Stimulated activated naive CD8-positive, alpha-beta T cell treated with anti-CD3 and anti-CD28 coated beads, Interleukin-15, Interleukin-2, amounts not matched to agents 100 U/mL and 50 U/mL, for 24 hours (primary cell): ENCODE results near the gene PIK3CB.
A peak's percentile ranks its signal among the peaks of the same experiment; 100 is the strongest.
"Not testable (repeated sequence)": the region's sequence is repeated elsewhere in the genome, so short reads cannot be mapped to it uniquely, and the experiment has no call there.

ENCODE experiments used
- ATAC-seq: fragments of 150-1000 bp; cut with Tn5 transposase; one replicate; pipeline ENCODE4 v1.10.0; 2021
- DNase-seq: peaks from one replicate; pipeline ENCODE4 v3.0.0; 2021

PIK3CB gene

DNA sequence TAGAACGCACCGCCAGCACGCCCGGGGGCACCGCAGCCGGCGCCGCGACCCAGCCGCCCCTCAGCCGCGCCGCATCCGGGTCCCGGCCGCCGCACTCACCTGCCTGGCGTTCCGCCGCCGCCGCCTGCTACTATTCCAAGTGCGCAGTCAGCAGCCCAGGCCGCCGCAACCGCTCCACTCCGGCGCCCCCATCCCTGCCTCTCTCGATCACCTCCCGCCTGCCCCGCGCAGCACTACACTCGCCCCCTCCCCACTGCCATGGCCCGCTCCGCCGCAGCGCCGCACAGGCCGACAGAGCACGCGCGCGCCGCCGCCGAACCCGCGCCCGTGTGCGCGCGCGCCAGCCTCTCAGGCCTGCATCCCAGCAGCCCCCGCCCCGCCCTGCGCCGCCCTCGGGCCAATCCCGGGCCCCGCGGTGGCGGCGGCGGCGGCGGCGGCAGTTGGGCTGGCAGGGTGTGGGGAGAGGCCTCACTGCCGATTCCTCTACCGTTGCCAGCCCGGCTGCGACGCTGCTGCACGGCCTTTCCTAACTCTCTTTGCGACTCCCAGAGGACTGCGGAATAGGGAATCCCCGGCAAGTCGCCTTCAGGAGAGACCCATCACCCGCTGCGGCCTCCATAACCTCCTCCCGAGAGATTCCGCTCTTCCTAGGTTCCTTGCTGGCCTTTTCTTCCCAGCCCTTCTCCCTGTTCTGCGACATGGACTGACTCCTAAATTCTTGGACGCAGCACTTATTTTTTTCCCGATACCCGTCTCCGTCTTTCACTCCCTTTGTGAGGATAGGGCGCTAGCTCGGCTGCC is at the start of gene PIK3CB:
Gene PIK3CB, minus strand, starts transcription at position 333 of the 801 bp plus-strand sequence. CDS start 75,585 bp downstream, outside the sequence.
- DNase-seq (peak; percentile 92), ATAC-seq (peak; percentile 97)

DNA sequence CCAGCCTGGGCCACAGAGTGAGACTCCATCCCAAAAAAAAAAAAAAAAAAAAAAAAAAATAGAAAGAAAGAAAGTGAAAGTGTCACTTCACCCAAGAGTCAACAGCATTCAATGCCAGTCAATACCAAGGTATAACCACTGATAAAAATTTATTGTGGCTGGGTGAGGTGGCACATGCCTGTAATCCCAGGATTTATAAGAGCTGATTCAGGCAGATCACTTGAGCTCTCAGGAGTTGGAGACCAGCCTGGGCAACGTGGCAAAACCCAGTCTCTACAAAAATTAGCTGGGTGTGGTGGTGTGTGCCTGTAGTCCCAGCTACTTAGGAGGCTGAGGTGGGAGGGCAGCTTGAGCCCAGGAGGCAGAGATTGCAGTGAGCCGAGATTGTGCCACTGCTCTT is 46.5 kb upstream of the PIK3CB start:
- ATAC-seq (no peak), DNase-seq (no peak)

DNA sequence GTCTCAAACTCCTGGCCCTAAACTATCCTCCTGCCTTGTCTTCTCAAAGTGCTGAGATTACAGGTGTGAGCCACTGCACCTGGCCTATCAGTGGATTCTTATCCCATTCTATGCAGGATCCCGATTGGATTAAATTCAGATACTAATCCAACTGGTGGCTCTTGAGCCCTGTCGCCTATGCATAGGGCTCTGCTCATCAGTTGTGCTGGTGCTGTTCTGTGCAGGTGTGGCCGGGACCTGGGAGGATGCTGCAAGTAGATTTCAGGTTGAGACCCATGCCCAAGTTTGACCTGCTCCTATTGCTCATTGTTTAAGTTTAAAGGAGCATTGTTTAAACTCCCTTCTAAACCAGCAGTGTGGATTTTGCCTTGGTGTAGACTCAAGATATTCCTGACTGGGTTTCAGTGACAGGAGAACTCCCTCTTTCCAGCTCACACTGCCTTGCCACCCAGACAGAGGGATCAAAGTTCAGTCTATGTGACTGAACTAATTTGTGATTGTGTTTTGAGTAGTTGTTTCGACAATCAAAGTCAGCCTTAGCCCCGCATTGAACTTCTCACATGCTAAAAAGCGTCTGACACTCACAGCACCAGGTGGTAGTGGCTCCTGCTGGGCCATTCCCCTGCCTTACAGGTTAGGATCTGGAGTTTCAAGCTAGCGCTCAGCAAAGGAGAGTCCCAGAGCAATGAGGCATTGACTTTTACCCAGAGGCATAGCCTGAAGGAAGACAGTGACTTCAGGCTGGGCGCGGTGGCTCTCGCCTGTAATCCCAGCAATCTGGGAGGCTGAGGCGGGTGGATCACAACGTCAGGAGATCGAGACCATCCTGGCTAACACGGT is 45.0 kb upstream of the PIK3CB start:
- ATAC-seq (no peak), DNase-seq (no peak)

DNA sequence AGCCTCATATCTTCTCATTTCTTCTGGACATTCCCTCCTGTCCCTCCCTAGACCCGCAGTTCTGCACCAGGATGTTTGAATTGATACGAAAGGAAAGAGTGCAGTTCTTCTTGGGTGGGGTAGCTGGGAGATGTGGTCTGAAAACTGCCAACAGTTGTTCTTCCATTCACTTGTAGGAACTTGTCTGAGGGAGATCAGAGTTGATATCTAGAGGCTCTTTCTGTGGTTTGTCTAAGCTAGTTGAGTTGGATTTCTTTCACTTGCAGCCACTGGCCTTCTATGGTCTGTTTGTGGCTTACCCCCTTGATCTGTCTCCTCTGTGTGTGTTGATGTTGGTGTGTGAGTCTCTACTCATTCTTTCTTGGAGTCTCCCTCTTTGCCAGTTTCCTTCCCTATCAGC is 42.5 kb upstream of the PIK3CB start:
- DNase-seq (no peak), ATAC-seq (no peak)

DNA sequence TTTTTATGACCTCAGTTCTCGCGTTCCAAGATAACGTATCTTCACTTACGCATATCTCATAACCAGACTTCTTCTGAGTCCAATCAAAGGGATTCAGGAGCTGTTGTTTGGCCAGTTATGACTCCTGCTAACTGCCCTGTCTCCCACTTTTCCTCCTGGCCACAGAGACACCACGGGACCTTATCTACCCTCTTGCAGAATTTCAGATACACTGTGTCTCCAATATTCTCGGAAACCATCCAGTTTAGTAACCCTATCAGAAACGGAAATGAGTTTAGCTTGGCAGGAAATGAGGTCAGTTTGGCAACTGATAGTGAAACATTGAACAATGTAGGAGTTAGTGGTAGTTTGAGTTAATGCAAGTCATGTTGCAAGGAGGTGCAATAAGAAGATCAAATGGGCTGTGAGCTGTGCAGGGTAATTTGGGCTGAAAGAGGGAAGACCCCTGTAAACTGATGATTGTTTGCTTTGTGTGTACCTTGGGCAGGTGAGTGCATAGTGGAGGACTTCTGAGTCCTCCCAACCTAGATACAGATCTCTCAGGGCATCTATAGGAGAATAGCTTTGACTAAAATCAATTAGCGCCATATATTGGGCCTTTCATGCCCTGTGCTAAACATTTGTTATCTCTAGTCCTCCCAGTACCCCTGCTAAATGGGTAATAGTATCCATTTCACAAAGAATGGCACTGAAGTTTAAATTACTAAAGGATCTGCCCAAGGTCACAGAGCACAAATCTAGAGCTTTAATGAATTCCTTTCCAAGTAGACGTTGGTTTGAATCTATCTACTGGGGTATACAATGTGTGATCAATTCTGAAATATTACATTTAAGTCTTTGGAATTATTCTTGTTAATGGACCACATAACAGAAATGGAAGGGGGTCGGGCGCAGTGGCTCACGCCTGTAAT is 41.3 kb upstream of the PIK3CB start:
- peak; percentile 28 for ATAC-seq
- DNase-seq, result no peak

DNA sequence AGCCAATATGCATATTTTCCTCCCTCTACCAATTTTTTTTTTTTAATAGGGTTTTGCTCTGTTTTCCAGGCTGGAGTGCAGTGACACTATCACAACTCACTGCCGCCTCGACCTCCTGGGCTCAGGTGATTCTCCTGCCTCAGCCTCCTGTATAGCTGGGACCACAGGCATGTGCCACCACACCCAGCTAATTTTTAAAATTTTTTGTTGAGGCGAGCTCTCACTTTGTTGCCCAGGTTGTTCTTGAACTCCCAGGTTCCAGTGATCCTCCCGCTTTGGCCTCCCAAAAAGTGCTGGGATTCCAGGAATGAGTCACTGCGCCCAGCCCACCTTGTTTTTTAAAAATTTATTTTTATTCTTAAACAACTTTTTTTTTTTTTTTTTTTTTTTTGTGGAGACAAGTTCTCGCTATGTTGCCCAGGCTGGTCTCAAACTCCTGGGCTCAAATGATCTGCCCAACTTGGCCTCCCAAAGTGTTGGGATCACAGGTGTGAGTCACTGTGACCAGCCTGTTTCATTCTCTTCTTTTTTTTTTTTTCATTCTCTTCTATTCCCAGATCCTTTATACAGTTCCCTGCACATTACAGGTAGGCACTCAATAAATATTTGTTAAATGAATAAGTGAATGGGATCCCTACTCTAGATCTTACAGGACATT is 40.5 kb upstream of the PIK3CB start:
- DNase-seq (no peak), ATAC-seq (no peak)

DNA sequence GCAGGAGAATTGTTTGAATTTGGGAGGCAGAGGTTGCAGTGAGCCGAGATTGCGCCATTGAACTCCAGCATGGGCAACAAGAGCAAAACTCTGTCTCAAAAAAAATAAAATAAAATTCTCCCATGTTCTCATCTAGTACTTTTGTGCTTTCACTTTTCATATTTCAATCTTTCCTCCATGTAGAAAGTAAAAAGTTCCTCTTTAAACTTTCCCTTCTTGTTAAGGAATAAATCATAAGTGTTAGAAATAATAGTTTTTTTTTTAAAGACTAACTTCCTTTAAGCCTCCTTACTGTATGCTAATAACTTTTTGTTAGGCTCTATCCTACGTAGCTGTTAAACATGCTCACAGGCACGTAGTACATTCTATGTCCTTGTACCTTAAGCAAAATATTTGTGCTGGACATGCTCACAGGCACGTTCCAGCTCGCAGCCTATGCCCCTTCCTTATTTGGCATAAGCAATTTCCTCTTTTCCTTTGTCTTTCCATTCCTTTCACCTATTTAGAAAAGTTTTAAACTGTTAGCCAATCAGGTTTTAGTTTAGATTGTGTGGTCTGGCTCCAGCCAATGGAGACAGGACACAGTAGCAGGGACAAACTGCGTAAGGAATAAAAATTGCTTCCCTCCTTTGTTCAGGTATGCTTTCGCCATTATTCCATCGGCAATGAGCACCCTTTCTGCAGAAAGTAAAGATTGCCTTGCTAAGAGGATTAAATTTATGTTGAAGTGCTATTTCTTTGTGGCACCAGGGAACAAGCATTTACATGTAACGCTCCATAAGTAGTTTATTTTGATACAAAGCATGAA is 38.9 kb upstream of the PIK3CB start:
- no peak for DNase-seq
- ATAC-seq, result no peak

DNA sequence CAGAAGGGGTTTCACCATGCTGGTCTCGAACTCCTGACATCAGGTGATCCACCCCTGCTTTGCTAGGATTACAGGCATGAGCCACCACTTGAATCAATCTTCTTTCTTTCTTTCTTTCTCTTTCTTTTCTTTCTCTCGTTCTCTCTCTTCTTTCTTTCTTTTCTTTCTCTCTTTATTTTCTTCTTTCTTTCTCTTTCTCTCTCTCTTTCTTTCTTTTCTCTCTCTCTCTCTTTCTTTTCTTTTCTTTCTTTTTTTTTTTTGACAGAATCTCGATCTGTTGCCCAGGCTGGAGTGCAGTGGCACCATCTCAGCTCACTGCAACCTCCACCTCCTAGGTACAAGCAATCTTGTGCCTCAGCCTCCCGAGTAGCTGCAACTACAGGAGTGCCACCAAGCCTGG is 37.9 kb upstream of the PIK3CB start:
- ATAC-seq (no peak), DNase-seq (no peak)

DNA sequence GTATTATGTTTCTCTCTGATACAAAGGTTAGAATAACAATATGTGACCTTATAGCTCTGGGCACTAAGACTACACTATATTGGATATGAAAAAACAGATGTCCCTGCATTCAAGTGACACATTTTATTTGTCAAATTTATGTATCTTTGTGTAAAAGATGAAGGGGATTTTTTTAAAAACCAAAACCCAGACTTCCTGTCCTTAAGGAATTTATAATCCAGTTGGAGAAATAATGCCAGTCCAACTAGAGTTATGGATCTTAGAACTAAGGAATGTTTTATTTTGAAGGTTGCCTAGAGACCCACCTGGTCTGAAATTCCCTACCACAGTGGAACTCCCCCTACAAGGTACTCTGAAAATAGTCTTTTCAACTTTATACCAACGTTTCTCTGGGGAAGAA is 33.3 kb upstream of the PIK3CB start:
- no peak for ATAC-seq
- no peak for DNase-seq

DNA sequence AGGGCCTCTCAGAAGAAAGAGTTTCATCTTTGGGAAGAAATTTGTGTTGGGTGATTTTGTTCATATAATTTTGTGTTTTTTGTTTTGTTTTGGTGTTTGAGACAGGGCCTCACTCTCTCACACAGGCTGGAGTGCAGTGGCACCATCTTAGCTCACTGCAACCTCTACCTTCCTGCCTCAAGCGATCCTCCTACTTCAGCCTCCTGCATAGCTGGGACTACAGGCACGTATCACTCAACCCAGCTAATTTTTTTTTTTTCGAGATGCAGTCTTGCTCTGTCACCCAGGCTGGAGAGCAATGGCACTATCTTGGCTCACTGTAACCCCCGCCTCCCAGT is 29.0 kb upstream of the PIK3CB start:
- no peak for ATAC-seq
- no peak for DNase-seq

DNA sequence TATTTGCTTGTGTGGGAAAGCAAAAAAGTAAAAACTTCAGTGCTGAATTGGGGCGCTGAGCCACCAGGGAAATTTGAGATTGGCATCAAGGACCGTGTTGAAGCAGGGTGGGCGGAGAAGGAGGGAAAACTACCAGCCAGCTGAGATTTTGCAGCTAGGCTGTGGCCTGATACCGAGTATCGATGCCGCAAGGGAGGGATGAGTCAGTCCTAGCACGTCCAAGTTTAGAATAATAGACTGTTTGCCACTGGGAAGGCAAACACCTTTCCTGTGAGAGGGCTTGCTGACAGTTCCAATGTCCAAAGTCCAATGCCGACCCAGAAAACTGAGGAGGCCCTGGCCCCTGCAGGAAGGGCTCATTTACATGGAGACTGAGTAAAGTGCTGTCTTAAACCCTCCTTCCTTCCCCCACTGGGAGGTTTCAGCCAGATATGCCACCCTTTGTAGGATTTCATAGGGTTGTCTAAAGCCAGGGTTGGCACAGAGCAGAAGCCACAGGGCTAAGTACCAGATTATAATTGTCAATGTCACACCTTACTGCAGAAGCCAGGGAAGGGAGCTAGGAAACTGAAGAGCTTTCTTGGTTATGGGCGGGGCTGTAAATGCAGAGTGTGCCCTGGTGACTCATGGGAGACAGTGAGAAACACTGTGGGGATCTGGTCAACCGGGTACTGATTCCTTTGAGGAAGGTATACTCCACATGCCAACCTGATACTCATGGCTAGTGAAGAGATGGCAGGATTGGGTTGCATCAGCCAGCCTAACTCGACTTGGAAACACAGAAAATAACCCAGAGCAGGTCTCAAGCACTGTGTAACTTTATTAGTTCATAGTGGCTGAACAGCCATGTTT is 28.4 kb upstream of the PIK3CB start:
- no peak for DNase-seq
- peak; percentile 36 for ATAC-seq

DNA sequence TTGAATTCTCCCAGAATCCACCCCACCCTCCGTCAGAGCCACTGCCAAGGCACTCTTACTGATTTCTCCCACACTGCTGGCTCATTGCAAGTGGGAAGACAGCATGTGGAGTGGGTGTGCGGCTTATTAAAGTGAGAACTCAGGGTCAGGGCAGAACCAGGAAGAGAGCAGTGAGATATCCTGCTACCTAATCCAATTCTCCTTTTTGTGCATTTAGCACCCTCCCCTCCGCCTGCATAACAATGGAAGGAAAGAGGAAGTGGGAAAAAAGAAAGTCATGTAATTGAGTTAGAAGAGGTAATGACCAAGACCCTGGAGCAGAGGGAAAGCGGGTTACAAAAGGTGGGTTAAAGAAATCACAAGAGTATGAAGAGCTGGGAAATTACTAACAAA is 27.8 kb upstream of the PIK3CB start:
- no peak for ATAC-seq
- DNase-seq, result no peak

DNA sequence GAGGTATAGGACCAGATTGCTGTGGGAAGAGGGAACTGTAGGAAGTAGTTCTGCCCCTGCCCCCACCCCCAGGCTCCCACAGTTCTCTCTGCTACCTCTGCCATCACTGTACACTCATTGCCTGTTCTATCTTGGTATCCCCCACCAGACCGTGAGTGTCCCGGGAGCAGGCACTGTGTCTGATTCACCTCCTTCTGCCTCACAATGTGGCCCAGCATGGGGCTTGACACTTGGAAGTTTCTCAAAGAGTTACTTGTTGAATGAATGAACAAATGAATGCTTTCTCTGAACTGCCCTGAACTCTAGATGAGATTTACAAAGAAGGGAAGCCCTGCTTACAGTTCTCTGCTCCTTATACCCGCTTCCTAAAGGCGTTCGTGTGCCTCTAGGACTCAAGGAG is 27.1 kb upstream of the PIK3CB start:
- no peak for ATAC-seq
- no peak for DNase-seq

DNA sequence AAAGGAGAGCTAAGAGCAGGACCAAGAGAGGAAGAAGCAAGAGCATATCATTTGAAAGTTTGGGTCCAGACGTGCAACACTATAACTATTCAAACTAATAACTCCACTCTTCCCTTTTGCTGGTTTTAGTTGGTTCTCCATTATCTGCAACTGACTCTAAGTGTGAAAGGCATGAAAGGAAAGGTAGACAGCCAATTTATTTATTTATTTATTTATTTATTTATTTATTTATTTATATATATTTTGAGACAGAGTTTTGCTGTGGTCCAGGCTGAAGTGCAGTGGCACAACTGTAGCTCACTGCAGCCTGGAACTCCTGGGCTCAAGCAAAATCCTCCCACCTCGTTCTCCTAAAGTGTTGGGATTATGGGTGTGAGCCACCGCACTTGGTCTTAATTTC is 22.1 kb upstream of the PIK3CB start:
- DNase-seq (no peak), ATAC-seq (no peak)

DNA sequence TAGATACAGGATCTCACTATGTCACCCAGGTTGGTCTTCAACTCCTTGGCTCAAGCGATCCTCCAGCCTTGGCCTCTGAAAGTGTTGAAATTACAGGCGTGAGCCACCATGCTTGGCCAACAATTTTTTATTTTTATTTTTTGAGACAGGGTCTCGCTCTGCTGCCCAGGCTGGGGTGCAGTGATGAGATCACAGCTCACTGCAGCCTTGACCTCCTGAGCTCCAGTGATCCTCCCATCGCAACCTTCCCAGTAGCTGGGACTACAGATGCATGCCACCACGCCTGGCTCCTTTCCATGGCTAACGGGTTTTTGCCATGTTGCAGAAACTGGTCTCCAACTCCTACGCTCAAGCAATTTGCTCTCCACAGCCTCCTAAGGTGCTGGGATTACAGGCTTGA is 20.2 kb upstream of the PIK3CB start:
- DNase-seq (no peak), ATAC-seq (no peak)

DNA sequence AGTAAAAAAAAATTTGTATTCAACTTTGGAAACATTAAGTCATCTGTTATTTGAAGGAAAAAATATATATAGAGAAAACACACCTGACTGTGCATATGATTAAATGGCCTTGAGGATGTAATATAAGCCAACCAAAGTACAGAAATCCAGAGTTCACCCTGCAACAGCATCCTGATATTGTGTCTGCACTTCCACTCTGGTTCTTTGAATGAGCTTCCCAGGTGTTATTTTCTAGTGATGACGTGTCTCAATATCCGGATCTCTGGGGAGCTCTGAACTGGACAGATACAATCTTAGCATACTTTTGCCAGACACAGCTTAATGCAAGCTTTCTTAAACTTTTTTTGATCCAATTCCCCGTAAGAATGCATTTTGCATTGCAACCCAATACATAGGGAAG is 19.5 kb upstream of the PIK3CB start:
- ATAC-seq (no peak), DNase-seq (no peak)

DNA sequence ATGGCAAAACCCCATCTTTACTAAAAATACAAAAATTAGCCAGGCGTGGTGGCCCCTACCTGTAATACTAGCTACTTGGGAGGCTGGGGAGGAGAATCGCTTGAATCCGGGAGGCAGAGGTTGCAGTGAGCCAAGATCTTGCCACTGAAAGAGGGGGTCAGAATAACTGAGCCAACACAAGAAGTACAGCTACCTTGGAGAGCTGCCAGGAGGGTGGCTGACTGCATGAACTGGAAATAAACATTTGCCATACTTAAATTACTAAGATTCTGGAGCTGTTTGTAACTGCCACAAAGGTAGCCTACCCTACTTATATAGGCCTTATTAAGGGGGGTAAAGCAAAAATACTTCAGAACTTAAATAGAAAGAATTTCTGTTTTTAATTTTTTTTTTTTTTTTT is 15.4 kb upstream of the PIK3CB start:
- DNase-seq (no peak), ATAC-seq (no peak)

DNA sequence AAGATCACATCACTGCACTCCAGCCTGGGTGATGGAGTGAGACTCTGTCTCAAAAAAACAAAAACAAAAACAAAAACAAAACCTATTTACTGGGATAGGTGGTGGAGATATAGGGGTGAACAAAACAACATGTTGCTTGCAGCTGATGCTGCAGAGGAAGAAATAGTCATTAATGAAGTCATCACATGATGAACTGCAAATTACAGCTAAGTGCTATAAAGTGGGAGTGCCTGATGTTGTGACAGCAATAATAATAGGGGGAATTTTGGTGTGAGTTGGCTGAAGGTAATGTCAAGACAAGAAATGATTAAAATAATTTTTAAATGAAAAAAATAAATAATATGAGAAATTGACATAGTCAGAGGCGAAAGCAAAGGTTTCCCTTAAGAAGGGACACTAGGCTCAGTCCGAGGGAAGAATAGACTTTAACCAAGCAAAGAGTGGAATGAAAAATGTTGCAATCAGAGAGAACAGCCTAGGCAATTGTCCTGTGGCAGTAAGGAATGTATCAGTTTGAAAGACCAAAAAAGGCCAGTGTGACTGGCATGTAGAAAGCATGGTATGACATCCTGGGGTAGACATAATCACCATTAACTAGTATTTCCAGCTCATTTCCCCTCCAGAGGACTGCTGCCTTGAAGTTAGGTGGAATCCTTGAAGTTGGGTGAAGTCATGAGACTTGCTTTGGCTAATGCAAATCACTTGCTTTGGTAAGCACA is 14.7 kb upstream of the PIK3CB start:
- ATAC-seq (no peak), DNase-seq (no peak)

DNA sequence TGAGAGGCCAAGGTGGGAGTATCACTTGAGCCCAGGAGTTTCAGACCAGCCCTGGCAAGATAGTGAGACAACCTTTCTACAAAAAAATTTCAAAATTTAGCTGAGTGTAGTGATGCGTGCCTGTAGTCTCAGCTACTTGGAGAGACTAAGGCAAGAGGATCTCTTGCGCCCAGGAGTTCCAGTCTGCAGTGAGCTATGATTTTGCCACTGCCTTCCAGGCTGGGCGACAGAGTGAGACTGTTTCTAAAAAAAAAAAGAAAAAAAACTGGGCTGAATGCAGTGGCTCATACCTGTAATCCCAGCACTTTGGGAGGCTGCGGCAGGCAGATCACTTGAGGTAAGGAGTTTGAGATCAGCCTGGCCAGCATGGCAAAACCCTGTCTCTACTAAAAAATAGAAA is 14.0 kb upstream of the PIK3CB start:
- no peak for ATAC-seq

DNA sequence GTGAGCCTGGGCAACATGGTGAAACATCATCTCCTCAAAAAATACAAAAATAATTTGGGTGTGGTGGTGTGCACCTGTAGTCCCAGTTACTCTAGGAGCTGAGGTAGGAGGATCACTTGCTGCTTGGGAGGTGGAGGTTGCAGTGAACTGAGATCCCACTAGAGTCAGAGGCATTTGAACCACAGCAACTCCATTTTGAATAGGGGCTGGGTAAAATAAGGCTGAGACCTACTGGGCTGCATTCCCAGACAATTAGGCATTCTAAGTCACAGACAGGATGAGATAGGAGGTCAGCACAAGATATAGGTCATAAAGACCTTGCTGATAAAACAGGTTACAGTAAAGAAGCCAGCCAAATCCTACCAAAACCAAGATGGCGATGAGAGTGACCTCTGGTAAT is 12.1 kb upstream of the PIK3CB start:
- ATAC-seq, DNase-seq: not testable (repeated sequence)

More for the DNA sequence above, 14.0 kb upstream of the PIK3CB start:
- DNase-seq, result no peak
